ENCODE results near the gene BRD1.

- TF ChIP-seq CTCF (conservative IDR thresholded peaks at IDR 0.05 in 1 of 2, IDR thresholded peaks at IDR 0.05 in 1 of 2; ENCODE audit: extremely low read depth in 1 of 2, insufficient read depth in 1 of 2, low read depth in 1 of 2, low read length in 2 of 2) (no peak), EZH2 (IDR thresholded peaks at IDR 0.05; ENCODE audit: borderline replicate concordance, low read length) (no peak)
These were observed 66.8 kb downstream of the BRD1 start for GRCh38 chr22:49760630-49761571.
